HG02970 (cell line): ENCODE results near the gene BDKRB2.

ENCODE experiments used
- ATAC-seq: cut with Tn5 transposase; IDR thresholded peaks from one replicate; pipeline ENCODE4 v1.9.1; 2021; ENCODE audit warnings: mild to moderate bottlenecking, moderate library complexity, moderate number of reproducible peaks; ENCODE audit not compliant: unreplicated experiment, low FRiP score

Gene BDKRB2

DNA sequence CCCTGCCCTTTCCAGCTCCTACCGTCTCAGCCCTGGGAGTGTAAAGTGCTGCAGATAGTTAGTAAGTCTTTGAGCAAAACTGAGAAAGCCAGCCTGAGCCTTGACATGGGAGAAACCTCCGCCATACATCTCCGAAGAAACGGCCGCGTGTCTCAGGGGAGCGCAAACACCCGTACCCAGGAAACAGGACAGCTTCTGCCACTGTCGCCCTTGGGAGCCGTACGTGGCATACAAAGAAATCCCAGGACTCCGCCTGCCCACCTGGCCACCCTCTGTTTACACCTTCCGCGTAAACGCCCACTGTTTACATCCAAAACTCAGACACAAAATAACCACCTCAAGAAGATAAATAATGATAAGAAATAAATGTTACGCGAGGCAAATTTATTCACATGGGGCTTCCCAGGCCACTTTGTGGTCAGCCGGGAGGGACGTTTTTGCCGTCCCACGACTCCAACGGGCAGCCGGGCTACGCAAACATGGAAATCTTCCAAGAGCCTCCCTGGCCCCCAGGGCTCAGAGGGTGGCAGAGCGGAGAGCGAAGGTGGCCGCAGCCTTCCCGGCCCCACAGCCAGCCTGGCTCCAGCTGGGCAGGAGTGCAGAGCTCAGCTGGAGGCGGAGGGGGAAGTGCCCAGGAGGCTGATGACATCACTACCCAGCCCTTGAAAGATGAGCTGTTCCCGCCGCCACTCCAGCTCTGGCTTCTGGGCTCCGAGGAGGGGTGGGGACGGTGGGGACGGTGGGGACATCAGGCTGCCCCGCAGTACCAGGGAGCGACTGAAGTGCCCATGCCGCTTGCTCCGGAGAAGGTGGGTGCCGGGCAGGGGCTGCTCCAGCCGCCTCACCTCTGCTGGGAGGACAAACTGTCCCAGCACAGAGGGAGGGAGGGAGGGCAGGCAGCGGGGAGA is at the start of gene BDKRB2:
Gene BDKRB2, plus strand, starts transcription at position 689 of the 908 bp plus-strand sequence. CDS start 32,269 bp downstream, outside the sequence.
- no peak for ATAC-seq

GRCh38 chr14:96154900-96155299 is 49.7 kb upstream of the BDKRB2 start:
- ATAC-seq = no peak

DNA sequence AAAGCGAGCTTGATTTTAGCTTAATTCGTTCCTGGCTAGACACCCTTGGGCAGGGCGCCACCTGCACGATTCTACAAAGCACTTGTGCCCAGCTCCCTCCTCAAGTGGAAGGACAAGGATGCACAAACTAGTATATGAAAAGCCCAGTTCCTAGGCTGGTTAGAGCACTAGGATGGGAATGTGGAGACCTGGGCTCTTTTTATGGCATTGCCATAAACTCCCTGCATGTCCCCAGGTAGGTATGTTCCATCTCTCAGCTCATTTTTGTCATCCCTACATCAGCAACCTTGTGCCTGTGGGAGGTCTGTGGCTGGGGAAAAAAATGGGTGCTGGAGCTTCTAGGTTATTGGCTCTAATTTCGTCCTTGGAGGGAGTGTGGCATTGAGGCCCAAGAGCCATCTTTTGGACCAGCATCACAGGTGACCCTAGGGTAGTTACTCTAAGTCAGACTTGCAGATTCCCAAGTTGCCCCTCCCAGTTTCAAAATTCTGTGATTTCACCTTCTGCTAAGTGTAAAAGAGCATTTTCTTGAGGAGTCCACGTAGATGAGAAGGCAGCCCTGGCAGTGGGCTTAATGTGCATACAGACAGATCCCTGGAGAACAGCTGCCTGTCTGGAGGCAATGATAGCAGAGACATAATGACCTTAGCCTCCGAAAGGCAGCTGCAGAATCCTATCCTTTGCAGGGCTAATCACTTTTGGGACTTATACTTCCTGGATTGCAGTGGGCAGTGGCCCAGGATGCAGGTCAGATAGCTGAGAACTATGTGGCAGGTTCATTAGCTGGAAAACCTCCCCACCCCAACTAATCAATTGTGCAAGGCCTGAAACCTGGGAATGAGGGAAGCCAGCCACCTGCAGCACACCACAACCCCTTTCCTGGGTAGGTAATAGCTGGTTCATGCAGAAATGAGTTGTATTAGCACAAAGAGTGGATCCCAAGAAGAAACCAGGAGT is 47.6 kb upstream of the BDKRB2 start:
- ATAC-seq = no peak

GRCh38 chr14:96158735-96159134 is 45.9 kb upstream of the BDKRB2 start:
- no peak for ATAC-seq

DNA sequence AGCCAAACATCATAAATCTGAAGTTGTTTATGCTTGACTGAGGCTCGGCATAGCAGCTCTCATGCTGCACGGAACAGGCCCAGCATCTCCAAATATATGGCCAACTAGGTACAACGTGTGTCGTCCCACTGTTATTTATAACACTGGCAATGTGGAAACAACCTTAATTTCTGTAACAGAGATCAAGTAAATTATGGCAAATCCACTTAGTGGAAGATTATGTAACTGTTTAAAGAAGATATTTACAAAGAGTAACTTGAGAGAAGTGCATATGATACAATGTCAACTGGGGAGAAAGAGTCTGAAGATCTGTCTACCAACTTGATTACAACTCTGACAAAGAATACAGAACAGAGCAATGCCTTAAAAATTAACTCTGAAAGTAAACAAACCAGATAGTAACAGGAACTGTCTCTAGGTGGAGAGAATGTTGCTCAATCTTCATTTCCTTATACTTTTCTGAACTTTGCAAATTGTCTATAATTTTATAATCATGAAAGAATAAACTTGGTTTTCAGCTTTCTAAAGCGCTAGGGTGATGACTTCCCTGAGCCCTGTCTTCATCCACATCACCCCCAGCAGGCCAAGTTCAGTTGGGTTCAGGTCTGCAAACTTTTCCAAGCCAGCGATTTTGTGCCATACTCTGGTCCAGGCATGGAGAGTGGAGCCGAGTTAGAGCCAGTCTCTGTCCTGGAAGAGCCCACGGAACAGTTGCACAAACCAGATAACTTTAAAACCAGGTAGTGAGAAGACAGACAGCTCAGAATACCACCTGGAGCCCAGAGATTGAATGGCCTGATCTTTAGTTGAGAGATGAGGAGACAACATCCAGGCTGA is 44.3 kb upstream of the BDKRB2 start:
- ATAC-seq = no peak

DNA sequence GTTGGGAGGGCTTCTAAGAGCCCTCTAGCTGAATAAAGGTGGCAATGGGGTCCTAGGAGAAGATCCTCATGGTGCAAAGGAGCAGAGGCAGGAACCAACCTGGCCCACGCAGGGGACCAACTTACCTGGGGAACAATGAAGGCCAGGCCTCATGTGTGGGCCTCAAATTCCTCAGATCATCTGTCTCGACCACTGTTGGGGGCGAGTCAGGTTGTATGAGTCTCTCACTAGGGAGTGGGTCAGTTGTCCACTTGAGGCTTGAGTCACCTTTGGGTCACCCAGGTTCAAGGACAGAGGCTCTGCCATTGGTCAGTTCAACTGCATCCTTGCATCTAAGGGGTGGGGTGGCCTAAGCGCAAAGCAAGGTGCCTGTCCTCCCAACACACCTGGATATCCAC is 43.7 kb upstream of the BDKRB2 start:
- no peak for ATAC-seq

- no peak for ATAC-seq
These were observed 43.0 kb upstream of the BDKRB2 start for GRCh38 chr14:96161636-96162035.

DNA sequence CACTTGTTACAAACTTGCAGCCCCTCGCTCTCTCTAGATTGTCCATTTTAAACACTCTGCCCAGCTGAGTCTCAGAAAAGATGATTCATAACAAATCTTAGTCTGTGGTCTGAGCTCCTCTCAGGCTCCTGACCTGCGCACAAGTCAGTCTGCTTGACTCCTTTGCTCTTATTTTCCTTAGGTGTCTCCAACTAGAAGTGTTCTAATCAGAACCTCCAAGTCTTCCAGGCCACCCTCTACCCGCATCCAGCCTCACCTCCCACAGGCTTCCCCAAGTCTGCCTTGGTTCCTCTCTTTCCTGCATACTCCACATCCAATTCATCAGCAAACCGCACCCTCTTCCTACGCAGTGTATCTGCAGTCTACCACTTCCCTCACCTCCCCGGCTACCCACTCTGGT is 42.4 kb upstream of the BDKRB2 start:
- ATAC-seq = no peak

DNA sequence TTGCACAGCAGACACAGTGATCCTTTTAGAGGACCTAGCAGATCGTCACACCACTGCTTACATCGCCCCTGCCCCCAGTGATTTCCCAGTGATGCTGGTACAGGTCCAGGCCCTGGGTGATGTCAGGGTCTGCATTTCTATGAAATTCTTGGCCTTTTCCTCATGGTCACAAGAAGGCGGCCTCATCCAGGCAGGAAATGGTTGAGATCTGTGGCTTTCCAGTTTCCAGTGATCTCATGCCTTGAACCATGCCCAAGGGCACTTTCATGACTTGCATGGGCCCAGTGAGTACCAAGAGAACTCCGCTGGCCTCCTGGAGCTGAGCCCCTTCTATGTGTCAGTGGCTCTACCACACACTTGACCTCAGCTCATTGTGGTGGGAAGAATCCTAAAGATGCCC is 41.9 kb upstream of the BDKRB2 start:
- no peak for ATAC-seq

DNA sequence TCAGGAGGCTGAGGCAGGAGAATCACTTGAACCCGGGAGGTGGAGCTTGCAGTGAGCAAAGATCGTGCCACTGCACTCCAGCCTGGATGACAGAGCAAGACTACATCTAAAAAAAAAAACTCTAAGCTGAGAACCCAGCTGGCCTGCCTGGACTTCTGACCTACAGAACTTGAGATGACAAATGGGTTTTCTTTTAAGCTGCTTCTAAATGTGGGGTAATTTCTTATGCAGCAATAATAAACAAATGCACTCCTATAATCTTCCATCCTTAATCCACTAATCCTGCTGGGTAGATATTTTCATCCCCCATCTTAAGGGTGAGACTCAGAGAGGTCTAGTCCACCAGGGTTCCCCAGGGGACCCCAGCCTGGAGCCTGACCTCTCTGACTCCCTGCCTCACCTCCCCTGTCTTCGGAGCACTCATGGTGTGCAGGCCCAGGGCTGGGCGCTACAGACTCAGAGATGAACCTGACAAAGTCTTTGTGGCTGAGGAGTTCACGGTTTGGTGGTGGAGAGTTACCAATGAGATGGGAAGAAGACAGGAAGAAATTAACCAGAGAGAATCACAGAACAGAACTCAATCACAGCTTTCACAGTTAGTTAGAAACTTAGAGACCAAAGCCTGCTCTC is 39.7 kb upstream of the BDKRB2 start:
- ATAC-seq = no peak

GRCh38 chr14:96165493-96166436 is 38.9 kb upstream of the BDKRB2 start:
- no peak for ATAC-seq

DNA sequence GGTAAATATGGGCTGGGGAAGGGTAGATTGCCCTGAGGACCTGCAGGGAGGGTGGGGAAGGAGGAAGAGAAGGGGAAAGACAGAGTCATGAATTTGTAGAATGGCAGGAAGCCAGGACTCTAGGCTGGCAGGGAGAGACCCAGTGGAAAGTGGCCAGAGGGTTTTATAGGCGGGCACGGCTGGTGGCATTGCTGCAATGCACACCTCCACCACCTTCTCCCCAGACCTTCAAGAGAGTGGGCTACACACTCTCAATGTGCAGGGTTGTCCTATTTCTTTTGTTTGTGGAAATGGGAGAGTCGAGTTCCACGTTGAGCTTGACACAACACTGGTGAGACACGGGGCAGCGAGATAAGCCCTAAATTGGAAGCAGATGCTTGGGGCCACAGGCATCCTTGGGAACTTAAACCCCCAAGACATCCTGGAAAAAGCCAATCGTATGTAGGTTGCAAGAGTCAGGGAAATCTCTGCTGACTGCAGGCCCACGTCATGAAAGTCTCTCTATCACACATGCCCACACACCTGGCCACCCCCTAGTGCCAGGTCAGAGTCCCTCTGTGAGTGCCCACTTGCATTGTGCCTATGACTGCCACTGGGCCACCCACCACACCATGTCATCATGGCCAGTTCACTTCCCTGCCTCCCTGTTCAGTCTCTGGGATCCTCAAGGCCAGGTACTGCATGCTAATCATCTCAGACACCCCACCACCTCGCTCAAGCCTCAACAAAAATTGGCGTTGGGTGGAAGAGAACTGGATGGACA is 38.0 kb upstream of the BDKRB2 start:
- ATAC-seq = no peak

DNA sequence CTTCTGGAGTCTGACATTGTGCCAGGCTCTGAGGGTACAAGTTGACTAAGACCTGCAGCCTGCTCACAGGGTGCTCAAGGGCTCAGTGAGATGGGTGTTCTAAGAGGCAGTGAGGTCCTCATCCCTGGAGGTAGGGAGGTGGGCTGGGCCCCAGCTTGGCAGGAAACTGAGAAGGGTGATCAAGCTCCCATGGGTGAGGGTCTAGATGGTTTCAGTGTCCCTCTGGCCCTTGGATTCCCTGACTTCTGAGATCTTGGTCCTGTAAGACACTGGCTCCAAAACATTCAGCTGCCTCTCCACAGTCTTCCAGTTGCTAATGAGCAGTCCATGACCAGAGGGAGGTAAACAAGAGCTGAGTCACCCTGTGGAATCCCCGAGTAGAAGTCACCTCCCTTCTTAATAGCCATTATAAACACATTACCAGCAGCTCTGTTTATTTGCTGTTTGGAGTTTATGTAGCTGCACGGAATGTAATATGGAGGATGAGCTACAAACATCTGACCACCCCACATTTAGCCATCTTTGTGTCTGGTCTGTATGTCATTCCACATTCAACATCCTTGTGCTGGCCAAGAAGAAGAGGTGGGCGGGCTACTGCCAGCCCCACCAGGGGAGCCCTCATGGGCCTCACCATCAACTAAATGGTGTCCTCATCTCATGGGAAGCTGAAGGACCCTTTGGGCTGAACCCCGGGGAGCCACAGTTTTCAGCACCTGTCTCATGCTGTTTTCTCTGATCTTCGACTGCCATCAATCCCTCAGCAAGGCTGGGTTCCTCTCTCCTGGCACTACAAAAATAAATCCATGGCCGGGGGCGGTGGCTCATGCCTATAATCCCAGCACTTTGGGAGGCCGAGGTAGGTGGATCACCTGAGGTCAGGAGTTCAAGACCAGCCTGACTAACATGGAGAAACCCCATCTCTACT is 37.2 kb upstream of the BDKRB2 start:
- no peak for ATAC-seq

- ATAC-seq = no peak
These were observed 36.1 kb upstream of the BDKRB2 start for GRCh38 chr14:96168581-96168980.

- no peak for ATAC-seq
These were observed 33.6 kb upstream of the BDKRB2 start for GRCh38 chr14:96170961-96171592.

DNA sequence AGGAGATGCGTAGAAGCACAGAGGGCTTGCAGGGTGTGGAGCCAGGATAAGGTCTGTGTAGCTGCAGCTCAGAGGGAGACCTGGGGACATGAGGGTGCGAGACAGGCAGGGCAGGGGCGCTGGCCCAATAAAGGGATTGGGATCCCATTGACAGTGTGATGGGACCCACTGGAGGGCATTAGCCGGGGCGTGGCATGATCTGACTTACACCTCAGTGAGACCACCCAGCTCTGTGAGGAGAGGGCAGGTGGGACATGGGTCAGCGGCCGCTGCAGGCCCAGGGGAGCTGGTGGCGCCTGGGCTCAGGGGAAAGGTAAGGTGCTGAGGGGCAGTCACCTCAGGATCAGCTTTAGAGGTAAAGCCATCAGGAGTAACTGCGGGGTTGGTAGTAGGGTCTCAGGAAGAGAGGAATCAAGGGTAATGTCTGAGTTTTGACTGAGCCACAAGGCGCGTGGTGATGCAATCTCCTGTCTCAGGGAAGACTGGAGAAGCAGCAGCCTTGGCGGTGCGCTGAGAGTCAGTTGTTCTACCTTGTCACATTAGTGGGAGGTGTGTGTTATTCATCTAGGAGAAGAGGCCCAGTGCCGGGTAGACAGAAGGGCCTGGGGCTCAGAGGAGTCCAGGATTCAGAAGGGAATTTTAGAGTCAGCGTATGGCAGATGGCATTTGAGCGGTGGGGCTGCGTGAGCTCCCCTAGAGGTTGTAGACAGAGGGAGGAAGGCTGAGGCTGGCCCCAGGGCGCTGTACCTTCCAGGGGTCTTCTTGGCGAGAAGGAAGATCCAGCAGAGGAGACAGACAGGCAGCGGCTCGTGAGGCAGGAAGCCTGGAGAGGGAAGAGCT is 30.8 kb upstream of the BDKRB2 start:
- ATAC-seq = no peak
